ENCODE measurements around the gene GPR160.
"Not testable (repeated sequence)": the region's sequence is repeated elsewhere in the genome, so short reads cannot be mapped to it uniquely, and the experiment has no call there.

The GPR160 gene

GRCh38 chr3:170096342-170096741, 58.5 kb downstream of the GPR160 start:
- no peak overlapping the region for H3K4me3 ChIP-seq (ENCODE audit: low read length)
- DNase-seq (ENCODE audit: low read depth, low spot score): no peak

DNA sequence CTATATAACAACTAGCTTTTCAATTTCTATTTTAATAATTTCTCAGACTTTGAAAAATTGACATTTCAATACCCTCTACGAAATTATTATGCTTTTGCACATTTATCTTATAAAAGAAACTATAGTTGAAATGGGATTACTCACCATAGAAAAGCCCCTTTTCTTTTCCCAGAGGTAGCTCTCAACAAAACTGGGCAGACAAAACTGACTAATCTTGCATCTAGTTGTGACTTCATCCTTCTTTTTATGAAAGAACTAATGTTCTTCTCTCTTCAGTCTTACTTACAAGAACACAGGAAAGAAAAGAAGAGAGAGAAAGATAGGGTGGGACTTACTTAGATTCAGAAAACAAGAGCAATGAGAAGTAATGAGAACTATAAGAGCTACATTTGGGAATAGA, 61.0 kb downstream of the GPR160 start:
- DNase-seq (ENCODE audit: low read depth, low spot score): no peak
- H3K4me3 ChIP-seq (ENCODE audit: low read length): no peak overlapping the region

DNA sequence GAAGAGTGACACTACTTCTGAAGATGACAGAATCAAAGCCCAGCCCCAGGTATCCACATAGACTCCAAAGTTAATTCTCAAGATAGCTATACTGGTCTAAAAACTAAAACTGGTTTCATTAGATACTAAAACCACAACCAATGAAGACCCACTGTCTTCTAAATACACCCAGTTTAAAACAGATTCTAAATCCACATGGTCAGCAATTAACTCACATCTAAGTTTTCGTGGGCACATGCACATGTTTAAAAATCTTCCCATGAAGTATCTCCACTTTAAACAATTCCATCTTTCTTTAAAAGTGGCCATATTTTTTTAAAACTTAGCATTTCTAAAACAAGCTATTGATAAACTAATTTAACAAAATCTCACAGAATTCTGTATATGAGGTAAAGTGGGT, 63.1 kb downstream of the GPR160 start:
- no peak overlapping the region for H3K4me3 ChIP-seq (ENCODE audit: low read length)
- DNase-seq (ENCODE audit: low read depth, low spot score): no peak

- H3K4me3 ChIP-seq (ENCODE audit: low read length): no peak overlapping the region
- no peak for DNase-seq (ENCODE audit: low read depth, low spot score)
Observed at GRCh38 chr3:170102431-170102830, 64.6 kb downstream of the GPR160 start.

DNA sequence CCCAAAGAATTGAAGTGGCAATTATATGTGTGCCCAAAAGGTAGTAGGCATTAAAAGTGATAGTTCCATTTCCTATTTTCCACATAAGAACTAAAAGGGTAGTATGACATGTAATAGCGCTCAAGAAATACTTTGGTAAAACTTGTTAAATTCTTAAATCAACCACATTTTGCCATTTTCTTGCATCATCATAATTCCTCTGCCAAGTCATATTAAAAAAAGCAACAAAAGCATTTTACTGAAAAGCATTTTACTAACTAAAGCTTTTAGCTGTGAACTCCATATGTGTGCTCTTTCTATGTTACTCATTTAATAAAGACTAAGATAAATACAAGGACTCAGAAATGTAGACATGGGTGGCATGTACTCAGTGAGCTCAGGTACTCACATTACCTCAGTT, 70.1 kb downstream of the GPR160 start:
- no peak for DNase-seq (ENCODE audit: low read depth, low spot score)
- no peak overlapping the region for H3K4me3 ChIP-seq (ENCODE audit: low read length)

- no peak overlapping the region for H3K4me3 ChIP-seq (ENCODE audit: low read length)
- no peak for DNase-seq (ENCODE audit: low read depth, low spot score)
Observed at GRCh38 chr3:170108955-170109354, 71.2 kb downstream of the GPR160 start.

DNA sequence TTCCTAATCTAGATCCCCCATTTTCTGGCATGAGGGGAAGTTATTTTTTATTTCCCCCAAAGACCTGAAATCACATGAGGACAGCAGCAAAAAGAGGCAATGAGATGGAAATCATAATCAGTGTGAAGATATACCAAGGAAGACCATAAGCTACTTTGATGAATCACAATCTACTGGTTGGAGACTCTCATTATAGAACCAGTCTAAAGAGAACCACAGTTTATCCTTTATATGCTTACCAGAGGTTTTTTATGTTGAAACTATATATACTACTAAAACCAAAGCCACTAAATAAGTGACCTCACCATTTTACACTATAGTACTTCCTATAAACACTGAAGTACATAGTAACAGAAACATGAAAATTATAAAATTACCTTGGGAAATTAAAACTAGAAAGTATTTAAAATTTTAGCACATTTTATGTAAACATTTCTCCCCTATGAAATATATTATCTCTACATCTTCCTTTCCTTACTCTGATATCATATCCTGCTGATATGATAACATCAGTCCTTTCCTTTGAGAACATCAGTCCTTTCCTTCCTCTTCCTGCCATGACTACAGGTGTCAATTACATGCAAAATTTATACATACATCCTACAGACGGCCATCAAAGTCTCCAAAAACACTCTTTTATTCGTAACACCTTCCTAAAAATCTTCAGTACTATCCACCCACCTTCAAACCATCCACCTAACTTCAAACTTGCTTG, 71.9 kb downstream of the GPR160 start:
- DNase-seq (ENCODE audit: low read depth, low spot score): peak; percentile 10

GRCh38 chr3:170111147-170111771, 73.5 kb downstream of the GPR160 start:
- H3K4me3 ChIP-seq (ENCODE audit: low read length): no peak overlapping the region
- no peak for DNase-seq (ENCODE audit: low read depth, low spot score)

More for the DNA sequence above, 71.9 kb downstream of the GPR160 start:
- H3K4me3 ChIP-seq (ENCODE audit: low read length): no peak overlapping the region

- not testable (repeated sequence) for DNase-seq (ENCODE audit: low read depth, low spot score); H3K4me3 ChIP-seq (ENCODE audit: low read length)
Observed at GRCh38 chr3:170114165-170114564, 76.4 kb downstream of the GPR160 start.

DNA sequence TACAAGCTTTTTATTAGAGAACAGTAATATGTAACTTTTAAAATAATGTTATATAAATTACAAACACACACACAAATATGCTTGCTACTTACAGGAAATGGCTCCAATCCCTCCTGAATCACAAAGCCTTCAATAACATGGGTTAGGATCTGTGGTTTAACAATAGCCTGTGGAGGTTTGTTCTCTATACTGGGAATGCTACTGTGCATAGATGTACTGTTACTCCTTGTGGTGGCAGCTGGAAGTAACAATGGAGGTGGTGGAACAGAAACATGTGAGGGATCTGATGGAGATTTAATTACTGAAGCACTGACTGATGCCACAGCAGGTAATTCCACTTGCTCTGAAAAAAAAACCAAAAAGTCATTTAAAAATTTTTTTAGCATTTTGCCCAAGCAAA, 79.3 kb downstream of the GPR160 start:
- no peak overlapping the region for H3K4me3 ChIP-seq (ENCODE audit: low read length)
- no peak for DNase-seq (ENCODE audit: low read depth, low spot score)

GRCh38 chr3:170128259-170128976, 90.6 kb downstream of the GPR160 start:
- peak; percentile 97 for DNase-seq (ENCODE audit: low read depth, low spot score)
- H3K4me3 ChIP-seq (ENCODE audit: low read length): peak overlapping the region; percentile 35

- peak; percentile 14 for DNase-seq (ENCODE audit: low read depth, low spot score)
- peak overlapping the region; percentile 1; the same call in 1 of the 2 replicates for H3K4me3 ChIP-seq (ENCODE audit: low read length)
Observed at GRCh38 chr3:170128977-170129431, 91.2 kb downstream of the GPR160 start.

DNA sequence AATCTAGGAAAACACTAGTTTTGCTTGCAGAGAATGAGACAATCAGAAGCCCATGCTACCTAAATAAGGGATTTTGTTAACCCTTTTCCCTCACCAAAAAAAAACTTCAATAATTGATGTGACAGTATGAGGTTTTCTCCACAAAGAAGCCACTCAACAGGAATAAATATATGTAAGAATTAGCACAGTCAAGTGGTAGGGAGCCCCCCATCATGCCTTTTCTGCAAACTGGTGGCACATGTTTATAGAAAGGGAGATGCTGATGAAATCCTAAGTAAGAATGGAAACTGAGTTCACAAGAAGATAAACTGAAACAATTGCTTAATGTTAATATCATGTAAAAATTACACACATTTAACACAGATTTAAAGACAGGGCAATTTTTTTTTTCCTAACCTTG, 92.7 kb downstream of the GPR160 start:
- no peak overlapping the region for H3K4me3 ChIP-seq (ENCODE audit: low read length)
- DNase-seq (ENCODE audit: low read depth, low spot score): no peak

- H3K4me3 ChIP-seq (ENCODE audit: low read length): no peak overlapping the region
- DNase-seq (ENCODE audit: low read depth, low spot score): peak; percentile 37
Observed at GRCh38 chr3:170132335-170132734, 94.5 kb downstream of the GPR160 start.

Data from Jurkat, Clone E6-1 (cell line).